T-cell (primary cell): ENCODE results near the gene TMEM214. TPM values are rescaled to one million over a fixed set of nuclear protein-coding genes. Genes with fewer than 3 reads are reported as not detected.

Experiments used
- ATAC-seq, 4 experiments: fragments of 200-7000 bp in 3 of 4; fragments of 150-1000 bp in 1 of 4; cut with Tn5 transposase; replicated peaks in 1 of 4; 1 replicate in 3 of 4; 2 replicates in 1 of 4; pipeline ENCODE4 v1.10.0; 2021; ENCODE audit warnings: moderate library complexity in 3 of 4, mild to moderate bottlenecking in 2 of 4, moderate number of reproducible peaks in 1 of 4
- CTCF ChIA-PET, 2 donors: fragments of 300-600 bp; sonication (Branson Sonifier 250); formaldehyde crosslinking; loops; one replicate each; lab custom pipeline; 2022; ENCODE audit warnings: antibody characterized with exemption in 2 of 2; lab: Charles Lee
- POLR2A ChIA-PET, 2 donors: fragments of 300-600 bp; sonication (Branson Sonifier 250); formaldehyde crosslinking; loops; one replicate each; lab custom pipeline; 2022; ENCODE audit warnings: antibody characterized with exemption in 2 of 2; lab: Charles Lee
- DNase-seq, 35 experiments: peaks; one replicate each; pipeline versions ENCODE4 v3.0.0 to v3.0.0-alpha.2; 2013 to 2023
- H3K27ac ChIP-seq: one replicate; pipeline ENCODE4 v1.5.1; 2013; ENCODE audit warnings: low read length
- H3K27me3 ChIP-seq, 2 experiments: replicated peaks in 1 of 2; 1 replicate in 1 of 2; 2 replicates in 1 of 2; pipeline versions ENCODE4 v1.6.1 to v1.7.0; 2013; ENCODE audit warnings: low read length in 1 of 2, mixed read lengths in 1 of 2; ENCODE audit not compliant: control insufficient read depth in 2 of 2, insufficient read depth in 2 of 2; ENCODE audit errors: extremely low read depth in 1 of 2
- H3K36me3 ChIP-seq, 2 donors: 1 replicate in 1 of 2; 2 replicates in 1 of 2; pipeline versions ENCODE4 v1.6.1 to v1.7.0; 2013; ENCODE audit warnings: low read length in 1 of 2; ENCODE audit not compliant: control insufficient read depth in 2 of 2, insufficient read depth in 1 of 2; ENCODE audit errors: extremely low read depth in 1 of 2
- H3K4me1 ChIP-seq, 2 experiments: 1 replicate in 1 of 2; 2 replicates in 1 of 2; pipeline versions ENCODE4 v1.6.1 to v1.7.0; 2013; ENCODE audit warnings: low read length in 2 of 2, mixed read lengths in 1 of 2; ENCODE audit not compliant: insufficient read depth in 2 of 2, control insufficient read depth in 1 of 2; ENCODE audit errors: extremely low read depth in 1 of 2
- H3K4me3 ChIP-seq, 2 donors: 1 replicate in 1 of 2; 2 replicates in 1 of 2; pipeline versions ENCODE4 v1.5.1 to v1.7.0; 2013; ENCODE audit warnings: mild to moderate bottlenecking in 2 of 2, low read length in 1 of 2, moderate library complexity in 1 of 2; ENCODE audit not compliant: control insufficient read depth in 1 of 2; ENCODE audit errors: extremely low read depth in 1 of 2
- H3K9me3 ChIP-seq: 2 replicates; pipeline ENCODE4 v1.7.0; 2013
- H3K27ac Mint-ChIP-seq, 2 donors: one replicate each; pipeline ENCODE4 v1.8.0; 2020 to 2021; ENCODE audit warnings: mild to moderate bottlenecking in 2 of 2, mixed read lengths in 2 of 2
- H3K27me3 Mint-ChIP-seq, 2 donors: one replicate each; pipeline ENCODE4 v1.8.0; 2021 to 2022; ENCODE audit warnings: mixed read lengths in 2 of 2
- H3K36me3 Mint-ChIP-seq: one replicate; pipeline ENCODE4 v1.8.0; 2021; ENCODE audit warnings: mixed read lengths
- H3K4me1 Mint-ChIP-seq, 3 donors: one replicate each; pipeline ENCODE4 v1.8.0; 2020 to 2022; ENCODE audit warnings: mixed read lengths in 3 of 3, mild to moderate bottlenecking in 1 of 3
- H3K4me3 Mint-ChIP-seq, 3 donors: one replicate each; pipeline ENCODE4 v1.8.0; 2020 to 2022; ENCODE audit warnings: mild to moderate bottlenecking in 3 of 3, mixed read lengths in 3 of 3, moderate library complexity in 3 of 3
- H3K9me3 Mint-ChIP-seq, 3 donors: one replicate each; pipeline ENCODE4 v1.8.0; 2020 to 2022; ENCODE audit warnings: mixed read lengths in 3 of 3
- WGBS: methylation state at CpG from one replicate; pipeline ENCODE4 v1.1.5; 2013; ENCODE audit warnings: missing lambda C conversion rate; ENCODE audit not compliant: insufficient coverage; 5-methylcytosine and 5-hydroxymethylcytosine counted together
- total RNA-seq, 35 experiments: library from RNA in 6 of 35; stranded (reverse) in 6 of 35; fragments of 120-200 nt in 1 of 35; gene quantifications; one replicate each; pipeline versions ENCODE4 v1.2.1 to v1.2.4 and lab custom pipeline; 2013 to 2026

Gene TMEM214
- total RNA-seq, 5 donors from 2014 or later (not counting 1 experiment from before 2014, with no cell fraction given) = 37.6 to 84.5 (median 71.6) TPM

DNA sequence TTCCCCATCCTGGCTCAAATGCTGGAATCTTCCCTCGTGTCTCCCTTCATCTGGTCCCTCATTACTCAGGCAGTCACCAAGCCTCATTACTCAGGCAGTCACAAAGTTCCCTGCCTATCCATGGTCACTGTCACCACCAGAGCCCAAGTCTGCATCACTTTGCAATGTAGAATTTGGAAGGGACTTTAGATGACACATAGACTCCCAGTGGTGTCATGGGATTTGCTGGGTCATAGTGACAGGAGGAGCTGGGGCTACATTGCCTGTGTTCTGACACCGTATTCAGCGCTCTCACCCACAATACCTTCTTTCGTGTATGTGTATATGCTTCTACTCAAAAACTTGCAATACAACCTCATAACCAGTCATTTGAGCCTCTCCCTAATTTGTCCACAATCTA, 43.6 kb downstream of the TMEM214 start:
- peaks cover 14 to 44% of the 10 kb centered on the region in 2 experiments for H3K4me1 ChIP-seq
- no peak overlapping the region for H3K4me3 ChIP-seq
- H3K27me3 Mint-ChIP-seq = no peaks in the 10 kb centered on the region
- no peak for ATAC-seq
- peak overlapping the region in 1 of 3 donors; percentile 44 for H3K4me3 Mint-ChIP-seq
- no peak overlapping the region for H3K27ac ChIP-seq
- ChIA-PET CTCF (interaction anchor here in 1 of 2 donors (1.2 kb wide), 1 partner anchor 26 kb away, joined by 3 read pairs; no protein-coding TSS in a partner anchor), POLR2A (no interaction called here)
- 95% methylated on average over 4 of the region's 4 CpGs for WGBS
- H3K27me3 ChIP-seq = no peaks in the 10 kb centered on the region
- H3K9me3 Mint-ChIP-seq = no peaks in the 10 kb centered on the region
- no peaks in the 10 kb centered on the region for H3K36me3 Mint-ChIP-seq
- H3K9me3 ChIP-seq = no peaks in the 10 kb centered on the region
- no peak for DNase-seq
- H3K27ac Mint-ChIP-seq = peak overlapping the region in 1 of 2 donors; percentile 57
- H3K36me3 ChIP-seq = no peaks in the 10 kb centered on the region
- peaks cover 47 to 60% (median 50%) of the 10 kb centered on the region in 3 donors for H3K4me1 Mint-ChIP-seq

DNA sequence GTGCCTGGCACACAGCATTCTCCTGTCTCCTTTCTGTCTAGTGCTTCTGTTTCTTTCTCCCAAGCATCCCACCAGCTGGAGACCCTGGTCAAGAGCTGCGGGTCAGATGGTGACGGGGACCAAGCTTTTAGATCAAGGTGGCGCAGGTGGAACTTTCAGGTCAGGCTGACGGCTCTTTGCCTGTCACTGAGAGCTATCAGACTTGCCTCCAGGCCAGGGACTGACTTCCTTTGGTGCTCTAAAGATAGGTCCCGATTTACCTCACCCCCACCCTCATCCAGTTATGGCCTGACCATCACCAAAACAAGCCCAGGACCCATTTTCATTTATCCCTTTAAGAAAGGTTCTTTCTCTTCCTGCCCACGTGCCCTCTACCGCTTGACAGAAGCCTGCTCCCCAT, 44.5 kb downstream of the TMEM214 start:
- ATAC-seq = no peak
- H3K27ac ChIP-seq = no peak overlapping the region
- Mint-ChIP-seq H3K36me3 (no peaks in the 10 kb centered on the region), H3K4me3 (no peak overlapping the region), H3K27ac (peak overlapping the region in 1 of 2 donors; percentile 71), H3K27me3 (no peaks in the 10 kb centered on the region), H3K4me1 (peaks cover 49 to 62% (median 53%) of the 10 kb centered on the region in 3 donors), H3K9me3 (no peaks in the 10 kb centered on the region)
- H3K36me3 ChIP-seq = no peaks in the 10 kb centered on the region
- DNase-seq = no peak
- ChIA-PET POLR2A (no interaction called here), CTCF (interaction anchor here in 1 of 2 donors (1.2 kb wide), 1 partner anchor 27 kb away, joined by 3 read pairs; no protein-coding TSS in a partner anchor)
- no peaks in the 10 kb centered on the region for H3K9me3 ChIP-seq
- peaks cover 21 to 49% of the 10 kb centered on the region in 2 experiments for H3K4me1 ChIP-seq
- H3K27me3 ChIP-seq = no peaks in the 10 kb centered on the region
- no peak overlapping the region for H3K4me3 ChIP-seq
- WGBS = 84% methylated on average over 7 of the region's 7 CpGs

GRCh38 chr2:27078267-27079194, 45.8 kb downstream of the TMEM214 start, which contains the start of gene EMILIN1:
Gene EMILIN1 (plus strand): TSS chr2:27078615. CDS start chr2:27079066, 451 bp downstream.
- peaks cover 39 to 51% (median 46%) of the 10 kb centered on the region in 3 donors for H3K4me1 Mint-ChIP-seq
- peaks cover 21 to 51% of the 10 kb centered on the region in 2 experiments for H3K4me1 ChIP-seq
- 82% methylated on average over 25 of the region's 41 CpGs for WGBS
- no peaks in the 10 kb centered on the region for H3K9me3 ChIP-seq
- H3K4me3 ChIP-seq = no peak within 1 kb of the TSS
- H3K4me3 Mint-ChIP-seq = no peak within 1 kb of the TSS
- H3K27ac ChIP-seq = no peak within 1 kb of the TSS
- CTCF ChIA-PET = no interaction called here
- DNase-seq (no peak), ATAC-seq (no peak)
- H3K27me3 Mint-ChIP-seq = no peaks in the 10 kb centered on the region
- no peaks in the 10 kb centered on the region for H3K9me3 Mint-ChIP-seq
- H3K27me3 ChIP-seq = no peaks in the 10 kb centered on the region
- peak within 1 kb of the TSS in 1 of 2 donors; percentile 36 for H3K27ac Mint-ChIP-seq
- no peaks in the 10 kb centered on the region for H3K36me3 ChIP-seq
- POLR2A ChIA-PET = no interaction called here
- no peaks in the 10 kb centered on the region for H3K36me3 Mint-ChIP-seq

DNA sequence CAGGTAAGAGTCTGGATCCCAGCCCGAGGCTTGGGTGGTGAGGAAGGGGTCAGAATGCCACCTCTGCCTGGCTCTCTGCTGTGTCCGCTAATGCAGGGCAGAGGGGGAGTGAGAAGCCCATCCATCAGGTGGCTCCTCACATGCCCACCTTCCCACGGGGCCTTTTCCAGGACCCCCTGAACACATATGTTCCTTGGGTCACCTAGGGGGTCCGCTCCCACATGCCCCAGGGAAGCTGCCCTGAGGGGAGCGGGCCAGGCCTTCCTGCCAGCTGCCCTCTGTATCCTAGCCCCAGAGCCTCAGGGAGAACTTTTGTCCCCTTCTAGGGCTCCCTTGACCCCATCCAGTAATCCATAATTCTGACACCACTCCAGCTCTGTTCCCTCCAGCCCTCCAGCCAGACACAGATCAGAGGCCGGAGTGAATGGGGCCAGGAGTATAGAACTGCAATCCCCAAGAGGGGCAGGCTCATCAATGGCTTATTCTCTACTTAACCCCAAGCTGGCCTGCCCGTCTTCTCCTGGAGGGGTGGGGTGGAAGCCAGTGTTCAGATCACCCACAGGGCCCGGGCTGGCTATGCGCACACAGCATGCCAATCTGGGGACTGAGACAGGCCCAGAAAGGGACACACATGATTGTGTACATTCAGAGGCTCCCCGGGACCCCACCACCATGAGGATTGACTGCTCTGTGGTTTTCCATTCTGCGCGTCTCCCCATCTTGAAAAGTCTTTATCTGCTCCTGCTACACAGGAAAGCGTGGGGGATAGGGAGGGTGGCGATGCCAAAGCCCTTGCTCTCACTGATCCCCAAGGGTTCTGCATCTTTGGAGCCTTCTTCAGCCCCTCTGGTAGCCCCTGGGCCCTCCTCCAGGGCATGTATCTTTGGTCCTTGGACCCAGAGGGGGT, 46.7 kb downstream of the TMEM214 start:
- peaks cover 17 to 50% of the 10 kb centered on the region in 2 experiments for H3K4me1 ChIP-seq
- H3K27ac ChIP-seq = no peak overlapping the region
- H3K4me3 ChIP-seq = no peak overlapping the region
- ChIA-PET POLR2A (no interaction called here), CTCF (interaction anchor here in 1 of 2 donors (0.6 kb wide), 1 partner anchor 10 kb away, joined by 5 read pairs; no protein-coding TSS in a partner anchor)
- Mint-ChIP-seq H3K27me3 (no peaks in the 10 kb centered on the region), H3K27ac (peak overlapping the region in 1 of 2 donors; percentile 74), H3K36me3 (no peaks in the 10 kb centered on the region), H3K9me3 (no peaks in the 10 kb centered on the region), H3K4me1 (peaks cover 33 to 46% (median 40%) of the 10 kb centered on the region in 3 donors), H3K4me3 (peak overlapping the region in 1 of 3 donors; percentile 73)
- ATAC-seq (no peak), DNase-seq (no peak)
- no peaks in the 10 kb centered on the region for H3K36me3 ChIP-seq
- H3K27me3 ChIP-seq = no peaks in the 10 kb centered on the region
- H3K9me3 ChIP-seq = no peaks in the 10 kb centered on the region
- 83% methylated on average over 6 of the region's 14 CpGs for WGBS

DNA sequence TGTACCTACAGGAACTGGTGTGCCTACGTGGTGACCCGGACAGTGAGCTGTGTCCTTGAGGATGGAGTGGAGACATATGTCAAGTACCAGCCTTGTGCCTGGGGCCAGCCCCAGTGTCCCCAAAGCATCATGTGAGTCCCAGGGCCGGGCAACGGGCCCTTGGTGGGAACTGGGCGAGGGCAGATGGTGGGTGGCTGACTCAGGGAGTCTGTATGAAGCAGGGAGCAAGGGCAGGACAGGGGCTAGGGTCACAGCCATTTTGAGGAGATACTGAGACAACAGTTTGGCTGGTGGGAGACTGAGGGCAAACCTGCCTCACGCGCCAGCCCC, 47.3 kb downstream of the TMEM214 start:
- DNase-seq = no peak
- Histone ChIP-seq H3K9me3 (no peaks in the 10 kb centered on the region), H3K27me3 (no peaks in the 10 kb centered on the region), H3K4me3 (no peak overlapping the region), H3K36me3 (no peaks in the 10 kb centered on the region), H3K4me1 (peaks cover 12 to 48% of the 10 kb centered on the region in 2 experiments), H3K27ac (no peak overlapping the region)
- no peaks in the 10 kb centered on the region for H3K36me3 Mint-ChIP-seq
- POLR2A ChIA-PET = no interaction called here
- H3K27ac Mint-ChIP-seq = peak overlapping the region; percentile 46 to 74
- 92% methylated on average over 7 of the region's 7 CpGs for WGBS
- H3K27me3 Mint-ChIP-seq = no peaks in the 10 kb centered on the region
- ATAC-seq = no peak
- H3K4me1 Mint-ChIP-seq = peaks cover 30 to 43% (median 35%) of the 10 kb centered on the region in 3 donors
- CTCF ChIA-PET = interaction anchor here (0.6 to 0.7 kb wide), 2 partner anchors 9 to 26 kb away, joined by 5 to 6 read pairs; no protein-coding TSS in a partner anchor
- no peaks in the 10 kb centered on the region for H3K9me3 Mint-ChIP-seq
- peak overlapping the region in 1 of 3 donors; percentile 73 for H3K4me3 Mint-ChIP-seq

GRCh38 chr2:27080603-27080936, 47.8 kb downstream of the TMEM214 start:
- DNase-seq (no peak), ATAC-seq (no peak)
- H3K4me3 Mint-ChIP-seq = peak overlapping the region in 1 of 3 donors; percentile 73
- H3K27ac Mint-ChIP-seq = peak overlapping the region; percentile 99 to 100
- no peaks in the 10 kb centered on the region for H3K36me3 Mint-ChIP-seq
- ChIA-PET CTCF (interaction anchor here (0.6 to 1.6 kb wide), 5 partner anchors 9 to 120 kb away, joined by 3 to 9 read pairs (median 3); partner anchors contain the start of genes AGBL5 (in 1 of the 2) and OST4 (in 1 of the 2)), POLR2A (no interaction called here)
- Histone ChIP-seq H3K36me3 (no peaks in the 10 kb centered on the region), H3K27me3 (no peaks in the 10 kb centered on the region), H3K4me3 (no peak overlapping the region), H3K4me1 (peaks cover 10 to 48% of the 10 kb centered on the region in 2 experiments), H3K27ac (peak overlapping the region; percentile 80), H3K9me3 (no peaks in the 10 kb centered on the region)
- H3K9me3 Mint-ChIP-seq = no peaks in the 10 kb centered on the region
- peaks cover 30 to 43% (median 35%) of the 10 kb centered on the region in 3 donors for H3K4me1 Mint-ChIP-seq
- H3K27me3 Mint-ChIP-seq = no peaks in the 10 kb centered on the region
- WGBS = 96% methylated on average over 14 of the region's 14 CpGs
